ENCODE data around the gene ISOC2.

Gene ISOC2

DNA sequence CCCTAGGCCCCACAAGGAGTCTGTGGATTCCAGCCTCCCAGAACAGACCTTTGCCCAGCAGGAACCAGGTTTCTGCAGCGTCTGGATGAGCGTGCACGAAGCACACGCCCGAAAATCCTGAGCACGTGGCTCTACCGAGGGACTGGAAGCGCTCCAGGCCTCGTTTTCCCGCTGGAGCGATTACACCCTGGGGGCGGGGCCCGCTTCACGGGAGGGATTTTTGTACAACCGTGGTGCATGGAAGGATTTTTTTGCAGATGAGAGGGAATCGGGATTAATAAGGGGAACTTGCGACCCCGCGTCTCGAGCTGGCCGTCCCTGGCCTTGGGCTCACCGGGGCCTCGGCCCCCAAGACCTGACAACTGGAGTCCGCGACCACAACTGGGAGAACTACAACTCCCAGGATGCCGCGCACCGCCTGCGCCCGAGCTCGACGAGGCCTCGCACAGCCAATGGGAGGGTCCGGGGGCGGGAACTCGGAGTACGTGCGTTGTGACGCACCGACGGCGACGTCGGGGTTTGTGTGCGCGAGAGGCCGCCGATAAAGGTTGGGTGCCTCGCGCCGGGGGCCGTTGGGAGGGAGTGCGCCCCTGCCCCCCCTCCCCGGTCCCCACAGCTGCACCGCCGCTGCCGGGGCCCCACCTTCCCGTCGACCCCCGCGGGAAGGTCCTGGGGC lies 14.8 kb upstream of the ISOC2 start, which contains the start of gene ZNF628:
Gene ZNF628 (plus strand): TSS at position 518 of the 676 bp plus-strand sequence. CDS start 3,294 bp downstream, outside the sequence.
- DNase-seq, result peak; percentile 96

DNA sequence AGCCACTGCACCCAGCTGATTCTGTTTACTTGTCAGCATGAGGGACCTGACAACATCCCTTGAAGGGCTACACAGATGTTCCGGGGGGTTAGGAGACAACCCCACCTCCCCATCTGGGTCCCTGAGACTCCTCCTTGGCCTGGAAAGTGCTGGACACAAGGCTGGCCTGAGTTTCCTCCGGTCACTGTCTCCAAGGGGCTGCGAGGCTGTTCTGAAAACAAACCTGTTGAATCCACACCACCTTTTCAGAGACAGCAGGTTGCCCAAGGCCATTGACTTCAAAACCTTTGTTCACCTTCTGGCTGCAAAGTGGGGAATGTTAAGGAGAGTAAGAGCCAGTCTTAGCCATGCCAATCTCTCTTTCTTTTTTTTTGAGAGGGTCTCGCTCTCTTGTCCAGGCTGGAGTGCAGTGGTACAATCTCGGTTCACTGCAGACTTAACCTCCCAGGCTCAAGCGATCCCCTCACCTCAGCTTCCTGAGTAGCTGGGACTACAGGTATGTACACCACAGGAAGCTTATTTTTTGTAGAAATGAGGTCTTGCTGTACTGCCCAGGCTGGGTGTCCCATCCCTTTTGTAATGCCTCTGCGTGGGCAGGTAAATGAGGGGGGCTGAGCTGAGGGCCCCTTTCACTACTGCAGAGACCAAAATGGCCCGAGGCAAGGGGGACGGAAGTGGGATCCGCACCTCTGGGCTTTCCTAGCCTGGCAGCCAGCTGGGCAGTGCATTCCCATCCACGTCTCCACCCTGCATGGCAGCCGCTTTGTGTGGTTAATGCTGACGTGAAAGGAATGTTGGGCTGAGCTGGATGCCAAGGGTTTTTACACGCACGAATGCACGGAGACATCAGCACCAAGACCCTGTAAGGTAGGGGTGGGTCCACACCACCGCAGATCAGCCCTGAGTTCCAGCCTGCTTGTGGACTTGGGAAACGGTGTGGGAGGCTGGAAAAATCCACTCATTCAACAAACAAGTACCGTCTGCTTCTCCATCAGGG lies 13.1 kb upstream of the ISOC2 start:
- no peak for DNase-seq

DNA sequence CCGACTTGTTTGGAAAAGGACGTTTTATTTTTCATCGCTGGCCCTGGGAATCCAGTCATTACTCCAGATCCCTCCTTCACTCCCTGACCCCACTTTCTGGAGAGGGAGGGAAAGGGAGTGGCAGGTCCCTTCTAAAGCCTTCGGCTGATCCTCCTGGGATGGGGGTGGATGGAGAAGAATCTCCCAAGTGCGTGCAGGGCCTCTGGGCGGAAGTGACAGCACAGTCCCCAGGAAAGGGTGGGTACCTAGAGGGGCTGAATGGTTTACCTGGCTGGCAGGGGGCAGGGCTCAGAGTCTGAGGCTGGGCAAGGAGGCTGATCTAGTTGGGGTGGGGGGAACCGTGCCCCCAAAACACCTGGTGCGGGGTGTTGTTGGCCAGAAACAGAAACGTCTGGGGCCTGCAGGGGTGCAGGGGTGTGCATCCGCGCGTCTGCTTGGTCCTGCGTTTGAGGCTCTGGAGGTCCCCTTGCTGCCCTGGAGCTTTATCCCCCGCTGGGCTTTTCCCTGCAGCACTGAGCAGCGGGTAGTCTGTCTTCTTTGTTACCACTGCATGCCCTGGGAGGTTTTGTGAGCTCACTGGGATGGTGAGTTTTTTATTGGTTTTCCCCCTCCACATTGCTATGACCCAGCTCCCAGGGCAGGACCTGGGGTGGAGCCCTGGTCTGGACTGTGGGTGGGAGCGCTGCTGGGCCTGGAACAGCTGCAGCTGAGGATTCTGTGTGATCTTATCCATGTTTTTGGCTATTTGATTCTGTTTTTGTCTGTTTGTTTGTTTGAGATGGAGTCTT lies 12.0 kb upstream of the ISOC2 start:
- no peak for DNase-seq

DNA sequence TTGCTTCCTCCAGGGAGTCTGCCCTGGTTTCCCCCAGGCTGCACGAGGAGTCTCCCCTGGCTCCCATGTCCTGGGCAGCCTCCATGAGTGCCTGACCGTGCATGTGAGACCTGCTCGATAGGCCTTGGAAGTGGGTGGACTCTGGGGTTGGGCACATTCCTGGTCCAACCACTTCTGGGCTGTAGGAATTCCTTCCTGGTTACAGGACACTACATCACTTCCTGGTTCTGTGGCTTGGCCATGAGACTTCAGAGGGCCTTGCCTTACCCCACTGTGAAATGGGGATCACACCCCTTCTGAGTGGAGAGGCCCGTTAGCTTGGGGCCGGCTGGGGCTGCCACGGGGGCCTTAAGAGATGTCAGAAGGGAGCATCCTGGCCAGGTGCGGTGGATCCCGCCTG lies 11.0 kb upstream of the ISOC2 start:
- no peak for DNase-seq

DNA sequence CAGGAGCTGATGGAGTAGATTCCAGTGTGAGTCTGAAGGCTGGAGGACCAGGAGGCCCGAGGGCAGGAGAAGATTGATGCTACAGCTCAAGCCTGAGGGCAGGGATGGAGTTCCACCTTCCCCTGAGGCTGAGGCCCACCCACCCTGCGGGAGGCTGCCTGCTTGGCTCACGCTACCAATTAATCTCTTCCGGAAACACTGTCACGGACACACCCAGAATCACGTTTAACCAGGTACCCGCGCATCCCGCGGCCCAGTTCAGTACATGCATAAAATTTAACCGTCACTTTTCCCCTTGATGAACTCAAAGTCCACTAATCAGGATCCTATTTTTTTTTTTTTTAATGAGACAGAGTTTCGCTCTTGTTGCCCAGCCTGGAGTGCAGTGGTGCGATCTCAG lies 9.8 kb upstream of the ISOC2 start:
- DNase-seq, result no peak

DNA sequence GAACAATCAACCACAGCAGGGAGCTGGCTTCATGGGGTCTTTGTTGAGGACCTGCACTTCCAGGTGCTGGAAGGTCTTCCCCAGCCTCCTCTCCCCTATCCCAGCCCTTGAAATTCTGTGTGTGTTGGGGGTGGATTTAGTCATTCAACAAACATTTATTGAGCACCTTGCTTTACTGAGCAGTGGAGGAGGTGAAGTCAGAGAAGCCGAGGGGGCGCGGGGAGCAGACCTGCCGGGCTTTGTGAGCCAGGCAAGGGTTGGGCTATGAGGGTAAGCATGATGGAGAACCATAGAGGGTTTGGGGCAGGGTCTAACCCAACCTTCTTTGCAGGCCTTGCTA lies 6.6 kb upstream of the ISOC2 start:
- no peak for DNase-seq

DNA sequence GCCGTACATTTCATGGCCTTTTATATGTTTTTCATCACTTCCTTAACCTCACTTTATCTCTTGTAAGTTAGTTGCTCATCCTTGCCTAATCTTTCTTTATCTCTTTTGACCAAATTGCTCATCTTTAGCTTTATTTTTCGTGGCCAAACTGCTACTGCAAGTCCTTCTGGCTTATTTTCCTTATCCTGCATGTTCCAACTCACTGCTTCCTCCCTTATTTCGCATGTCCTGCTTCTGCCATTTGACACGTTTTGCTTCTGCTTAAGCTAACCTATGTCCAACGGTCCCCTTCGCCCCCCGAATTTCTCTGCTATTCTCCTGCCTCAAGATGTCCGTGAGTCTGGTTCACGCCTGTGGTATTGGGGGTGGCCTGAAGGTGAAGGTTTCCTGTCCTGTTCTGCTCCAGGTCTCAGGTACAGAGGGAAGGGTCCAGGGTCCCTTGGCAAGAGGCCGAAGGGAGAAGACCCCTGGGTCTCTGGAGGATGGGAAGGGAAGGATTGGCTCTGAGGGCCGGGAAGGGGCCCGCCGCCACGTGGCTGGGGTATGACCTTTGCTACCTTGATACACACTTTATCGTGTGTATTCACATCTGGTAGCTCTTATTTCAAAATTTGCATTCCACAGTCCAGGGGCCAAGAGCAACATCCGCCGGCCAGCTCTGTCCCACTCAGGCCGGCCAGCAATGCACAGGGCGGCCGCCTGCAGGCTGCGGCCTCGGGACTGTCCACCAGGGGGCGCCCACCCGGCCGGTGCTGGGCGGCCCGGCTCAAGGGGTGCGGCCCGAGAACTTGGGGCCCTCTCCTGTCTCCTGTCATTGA lies 6.0 kb upstream of the ISOC2 start:
- no peak for DNase-seq

DNA sequence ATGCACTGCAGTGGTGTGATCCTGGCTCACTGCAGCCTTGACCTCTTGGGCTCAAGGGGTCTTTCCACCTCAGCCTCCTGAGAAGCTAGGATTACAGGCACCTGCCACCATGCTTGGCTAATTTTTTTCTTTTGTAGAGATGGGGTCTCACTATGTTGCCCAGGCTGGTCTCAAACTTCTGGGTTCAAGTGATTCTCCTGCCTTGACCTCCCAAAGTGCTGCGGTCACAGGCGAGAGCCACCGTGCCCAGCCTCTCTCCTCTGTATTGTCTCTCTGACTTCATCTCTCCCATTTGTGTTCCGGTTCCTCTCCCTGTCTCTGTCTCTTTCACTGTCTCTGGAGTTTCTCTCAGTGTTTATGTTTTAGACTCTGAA lies 4.8 kb upstream of the ISOC2 start:
- no peak for DNase-seq

DNA sequence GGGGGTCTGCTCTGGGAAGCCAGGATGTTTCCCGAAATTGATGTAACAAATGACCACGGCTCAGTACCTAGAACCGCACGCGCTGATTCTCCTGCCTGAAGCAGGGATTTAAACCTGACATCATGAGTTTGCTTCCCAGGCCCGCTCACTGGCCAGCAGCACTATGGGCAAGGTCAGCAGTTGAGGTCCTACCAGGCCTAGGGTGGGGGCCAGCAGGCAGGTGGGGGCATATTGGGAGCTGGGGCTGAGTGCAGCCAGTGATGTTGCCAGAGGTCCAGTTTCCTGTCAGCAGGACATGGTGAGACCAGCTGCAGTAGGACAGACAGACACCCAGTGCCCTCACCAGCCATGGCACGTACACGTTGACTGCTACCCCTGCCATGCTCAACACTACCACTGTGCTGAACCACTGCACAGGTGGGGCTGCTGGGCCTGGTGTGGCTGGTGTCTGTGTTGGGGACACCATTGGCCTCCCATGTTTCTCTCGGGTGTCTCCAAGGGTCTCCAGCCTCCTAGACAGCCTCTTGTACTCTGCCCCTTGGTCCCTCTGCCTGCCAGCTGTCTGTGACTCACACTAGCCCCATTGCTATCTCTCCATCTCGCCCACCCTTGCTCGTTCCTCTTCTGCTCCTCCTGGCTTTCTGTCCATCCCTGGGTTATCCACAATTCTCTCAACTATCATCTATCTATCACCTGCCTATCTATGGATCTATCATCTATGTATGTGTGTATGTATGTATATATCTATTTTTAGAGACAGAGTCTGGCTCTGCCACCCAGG lies 4.2 kb upstream of the ISOC2 start:
- no peak for DNase-seq

DNA sequence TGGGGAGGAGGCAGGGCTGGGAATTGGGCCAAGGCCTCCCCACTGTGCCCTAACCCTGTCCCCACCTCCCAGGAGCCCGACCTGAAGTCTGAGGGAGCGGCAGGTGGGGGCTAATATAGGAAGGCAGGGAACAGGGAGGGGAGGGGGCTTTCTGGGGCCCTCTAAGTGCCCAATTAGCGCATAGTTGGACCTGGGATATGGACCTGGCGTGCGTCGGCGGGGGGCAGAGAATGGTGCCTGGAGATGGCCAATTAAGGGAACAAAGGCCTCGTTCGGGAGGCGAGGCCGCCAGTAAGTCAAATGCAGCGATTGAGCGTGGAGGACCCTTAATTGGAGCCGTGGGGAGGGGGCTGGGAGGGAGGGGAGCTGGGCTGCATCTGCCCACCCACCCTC lies 3.2 kb upstream of the ISOC2 start, which contains the start of gene C19orf85:
Gene C19orf85 (minus strand): TSS at position 90 of the 393 bp plus-strand sequence. CDS start 197 bp downstream, outside the sequence.
- no peak for DNase-seq

DNA sequence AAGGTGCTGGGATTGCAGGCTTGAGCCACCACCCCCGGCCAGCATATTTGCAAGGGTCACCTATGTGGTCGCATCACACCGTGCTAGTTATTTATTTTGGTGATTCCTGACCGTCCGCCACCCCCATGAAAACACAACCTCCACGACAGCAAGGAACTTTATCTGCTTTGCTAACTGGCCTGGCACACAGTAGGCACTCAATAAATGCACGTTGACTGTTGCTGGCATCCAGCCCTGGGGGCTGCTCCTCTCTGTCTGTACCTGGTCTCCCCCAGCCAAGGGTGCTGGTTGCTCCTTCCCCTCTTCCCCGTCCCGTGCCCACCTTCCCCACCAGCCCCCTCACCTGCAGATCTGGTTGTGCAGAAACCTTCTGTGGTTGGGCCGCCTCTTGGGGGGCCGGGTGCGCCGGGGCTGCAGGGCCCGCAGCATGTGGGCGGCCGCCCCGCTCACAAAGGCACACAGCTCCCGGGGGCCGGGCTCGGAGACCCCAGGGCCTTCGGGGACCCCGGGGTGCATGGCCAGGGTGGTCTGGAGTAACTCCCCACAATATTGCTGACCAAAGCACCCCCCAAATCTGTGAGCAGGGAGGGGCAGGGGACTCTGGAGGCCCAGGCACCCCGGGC lies 2.7 kb upstream of the ISOC2 start:
- DNase-seq, result no peak

DNA sequence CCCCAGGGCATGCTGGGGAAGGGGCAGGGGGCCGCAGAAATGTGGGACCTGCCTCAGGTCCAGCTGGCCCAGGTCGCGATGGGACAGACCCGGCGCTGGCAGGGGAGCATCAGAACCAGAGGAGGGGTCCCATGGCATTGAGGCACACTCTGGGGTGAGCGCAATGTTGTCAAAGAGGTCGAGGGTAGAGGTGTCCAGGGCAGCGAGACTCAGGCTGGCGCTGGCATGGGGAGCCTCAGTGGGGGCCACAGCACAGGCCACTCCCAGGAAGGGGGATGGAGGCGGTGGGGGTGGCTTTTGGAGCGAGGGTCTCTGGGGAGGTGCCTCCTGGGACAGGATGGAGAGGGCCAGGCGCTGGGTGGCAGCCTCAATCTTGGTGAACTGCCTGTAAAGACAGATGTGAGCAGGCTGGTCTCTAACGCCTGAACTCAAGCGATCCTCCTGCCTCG lies 2.2 kb upstream of the ISOC2 start:
- no peak for DNase-seq

DNA sequence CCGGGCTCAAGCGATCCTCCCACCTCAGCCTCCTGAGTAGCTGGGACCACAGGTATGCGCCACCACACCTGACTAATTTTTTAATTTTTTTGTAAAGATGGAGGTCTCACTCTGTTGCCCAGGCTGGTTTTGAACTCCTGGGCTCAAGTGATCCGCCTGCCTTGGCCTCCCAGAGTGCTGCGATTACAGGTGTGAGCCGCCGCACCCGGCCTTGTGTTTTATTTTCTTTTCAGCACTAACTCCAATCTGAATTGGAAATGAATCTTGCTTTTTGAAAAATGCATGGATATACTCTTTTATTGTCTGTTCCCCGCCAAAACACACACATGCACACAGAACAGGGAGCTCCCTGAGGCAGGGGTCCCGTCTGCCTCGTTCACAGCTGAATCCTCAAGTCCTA lies 1.3 kb upstream of the ISOC2 start:
- DNase-seq, result no peak

DNA sequence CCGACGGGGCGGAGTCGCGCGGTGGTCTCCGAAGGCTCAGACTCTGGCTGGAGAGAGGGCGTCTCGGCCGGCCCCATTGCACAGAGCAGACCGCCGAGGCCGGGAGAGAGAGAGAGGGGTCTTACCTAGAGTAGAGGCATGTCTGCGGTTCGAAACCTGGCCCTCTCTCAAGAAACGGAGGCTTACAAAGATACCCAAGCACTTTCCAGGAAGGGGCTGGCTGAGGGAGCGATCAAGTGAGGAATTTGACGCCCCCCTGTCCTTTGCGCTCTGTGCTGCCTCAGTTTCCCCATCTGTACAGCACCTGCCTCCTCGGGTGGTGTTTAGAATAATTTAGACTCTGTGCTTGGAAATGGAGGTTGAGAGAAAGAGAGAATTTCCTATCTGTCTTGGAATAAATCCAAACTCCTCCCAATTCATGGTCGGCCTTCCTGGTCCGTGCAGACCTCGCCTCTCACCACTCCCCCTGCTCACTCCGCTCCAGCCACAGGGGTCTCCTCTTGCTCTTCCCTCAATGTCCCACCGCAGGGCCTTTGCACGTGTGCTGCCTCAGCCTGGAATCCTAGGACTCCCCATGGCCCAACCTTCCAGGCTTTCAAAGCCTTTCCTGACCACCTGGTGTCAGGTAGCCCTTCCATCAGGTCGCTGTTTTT lies 658 bp upstream of the ISOC2 start:
- no peak for DNase-seq

DNA sequence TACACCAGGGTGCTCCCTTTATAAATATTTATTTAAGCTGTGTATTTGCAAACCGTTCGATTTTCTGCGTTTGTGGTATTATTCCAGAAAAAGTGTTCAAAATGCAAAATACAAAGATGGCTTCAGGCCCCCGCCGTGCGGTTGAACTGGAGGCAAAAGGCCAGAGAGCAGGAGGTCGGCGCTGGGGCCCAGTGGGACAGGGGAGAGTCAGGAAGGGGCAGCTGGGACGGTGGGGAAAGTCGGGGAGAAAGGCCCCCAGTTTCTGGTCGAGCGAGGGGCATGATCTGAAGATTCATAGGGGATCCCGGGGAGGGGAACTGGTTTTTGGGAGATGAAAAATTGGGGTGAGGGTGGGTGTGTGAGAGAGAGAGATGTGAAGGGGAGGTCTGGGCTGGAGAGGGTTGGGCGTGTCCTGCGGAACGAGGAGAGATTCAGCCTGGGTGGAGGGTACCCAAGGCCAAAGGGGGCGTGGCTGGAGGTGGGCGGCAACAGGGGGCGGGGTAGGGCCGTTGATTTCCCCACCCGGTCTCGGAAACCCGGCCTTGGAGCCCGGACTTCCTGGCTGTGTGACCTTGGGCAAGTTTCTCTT lies 678 bp downstream of the ISOC2 start:
- DNase-seq, result no peak

DNA sequence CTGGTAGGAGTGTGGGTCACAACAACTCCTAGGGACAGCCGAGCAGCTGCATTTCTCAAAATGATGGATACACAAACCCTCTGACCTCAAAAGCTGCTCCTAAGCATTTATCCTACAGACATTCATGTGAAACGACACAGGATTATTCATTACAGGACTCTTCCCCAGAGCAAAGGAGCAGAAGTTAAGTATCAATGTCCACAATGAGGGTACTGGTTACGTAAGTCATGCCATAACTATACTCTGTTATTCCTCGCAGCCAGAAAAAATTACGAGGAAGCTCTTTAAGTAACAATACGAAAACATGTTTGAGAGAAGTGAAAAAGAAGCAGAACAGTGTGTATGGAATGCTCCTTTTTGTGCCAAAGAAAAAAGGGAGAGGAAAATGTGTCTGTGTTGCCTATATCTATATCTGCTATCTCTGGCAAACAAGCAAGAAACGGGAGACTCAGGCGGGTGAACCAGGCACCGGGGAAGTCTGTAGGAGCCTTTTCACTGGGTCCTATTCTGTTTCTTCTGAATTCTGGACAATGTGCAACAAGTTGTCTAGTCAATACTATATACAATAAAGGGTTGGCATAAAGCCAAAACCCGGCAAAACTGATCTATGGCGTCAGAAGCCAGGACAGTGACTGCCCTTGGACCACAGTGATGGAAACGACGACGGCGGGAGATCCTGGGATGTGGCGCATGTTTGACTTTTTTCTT lies 1.3 kb downstream of the ISOC2 start:
- DNase-seq, result no peak

DNA sequence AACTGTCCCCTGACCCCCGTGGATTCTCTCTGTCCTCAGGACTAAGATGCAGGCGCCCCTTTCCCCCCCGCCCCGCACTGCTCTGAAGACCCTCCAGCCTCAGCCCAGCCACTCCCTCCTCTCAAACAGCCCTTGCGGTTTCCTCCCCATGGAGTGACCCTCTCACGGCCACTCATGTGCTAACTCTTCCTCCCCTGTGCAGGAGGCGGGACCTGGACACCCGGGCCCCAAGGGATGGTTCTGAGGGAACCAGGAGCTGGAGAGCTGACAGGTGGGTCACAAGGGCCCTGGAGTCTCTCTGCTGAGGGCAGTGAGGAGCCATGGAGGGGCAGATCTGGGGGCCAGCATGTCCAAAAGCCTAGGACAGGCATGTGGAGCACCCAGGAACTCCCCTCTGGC lies 1.9 kb downstream of the ISOC2 start:
- DNase-seq, result no peak

DNA sequence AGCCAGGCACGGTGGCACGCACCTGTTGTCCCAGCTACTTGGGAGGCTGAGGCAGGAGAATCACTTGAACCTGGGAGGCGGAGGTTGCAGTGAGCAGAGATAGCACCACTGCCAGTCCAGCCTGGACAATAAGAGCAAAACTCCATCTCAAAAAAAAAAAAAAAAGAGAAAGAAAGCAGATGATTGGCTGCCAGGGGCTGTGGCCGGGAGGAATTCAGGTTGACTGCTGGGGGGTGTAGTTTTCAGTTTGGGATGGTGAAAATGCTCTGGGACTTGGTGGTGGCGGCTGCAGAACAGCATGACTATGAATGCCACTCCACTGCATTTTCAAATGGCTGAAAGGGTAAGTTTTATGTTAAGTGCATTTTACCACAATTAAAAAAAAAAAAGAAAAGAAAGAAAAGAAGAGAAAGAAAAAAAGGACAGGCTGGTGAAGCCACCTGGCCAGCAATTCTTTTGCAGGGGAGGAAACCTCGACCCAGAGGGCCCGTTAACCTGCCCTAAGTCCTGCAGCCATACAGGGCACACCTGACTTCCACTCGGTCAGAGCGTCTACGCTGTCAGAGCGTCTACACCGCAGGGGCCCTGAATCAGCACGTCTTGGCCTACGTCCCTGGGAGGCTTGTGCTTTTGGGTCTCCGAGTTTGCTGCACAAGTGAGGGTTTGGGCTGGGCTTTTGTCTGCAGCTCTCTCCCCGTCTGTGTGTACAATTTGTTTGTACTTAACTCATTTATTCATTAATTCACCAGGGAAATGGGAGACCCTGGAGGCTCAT lies 3.6 kb downstream of the ISOC2 start:
- no peak for DNase-seq

DNA sequence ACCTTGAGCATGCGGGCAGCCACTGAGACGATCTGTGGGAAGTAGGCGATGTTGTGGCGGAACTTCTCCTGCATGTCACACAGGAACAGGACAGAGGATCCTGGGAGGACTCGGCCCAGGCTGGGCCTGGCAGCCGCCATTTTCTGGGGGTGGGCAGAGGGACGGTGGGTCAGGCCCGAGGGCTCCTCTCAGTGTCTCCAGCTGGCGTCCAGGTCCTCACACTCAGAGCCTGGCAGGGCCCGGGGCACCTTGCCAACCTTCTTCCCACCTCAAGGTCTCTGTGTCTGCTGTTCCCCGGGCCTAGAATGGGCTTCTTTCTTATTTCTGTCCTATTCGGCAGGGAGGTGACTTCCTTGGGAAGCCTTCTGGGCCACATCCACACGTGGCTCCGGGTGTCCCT lies 5.1 kb downstream of the ISOC2 start:
- DNase-seq, result no peak
